MM.1S (cell line): ENCODE measurements around the gene KIAA0040.
A peak's percentile ranks its signal among the peaks of the same experiment; 100 is the strongest.

Experiments used
- DNase-seq: peaks from one replicate; pipeline ENCODE4 v3.0.0-alpha.2; 2015
- H2AFZ ChIP-seq: fragments of 300-600 bp; sonication (generic); 2 replicates; pipeline ENCODE4 v1.6.0; 2016; ENCODE audit warnings: antibody characterized with exemption, low read length
- H3F3A ChIP-seq: fragments of 300-600 bp; sonication (generic); 2 replicates; pipeline ENCODE4 v1.6.1; 2016; ENCODE audit warnings: mild to moderate bottlenecking, antibody characterized with exemption, low read length, moderate library complexity, mixed read lengths; ENCODE audit not compliant: insufficient read depth
- H3K27ac ChIP-seq: fragments of 300-600 bp; sonication (generic); 2 replicates; pipeline ENCODE4 v1.5.1; 2016; ENCODE audit warnings: mild to moderate bottlenecking, low read length
- H3K27me3 ChIP-seq: fragments of 300-600 bp; sonication (generic); replicated peaks from 2 replicates; pipeline ENCODE4 v1.6.0; 2016; ENCODE audit warnings: low read length; ENCODE audit not compliant: insufficient read depth
- H3K36me3 ChIP-seq: fragments of 300-600 bp; sonication (generic); replicated peaks from 2 replicates; pipeline ENCODE4 v1.6.1; 2016; ENCODE audit warnings: mild to moderate bottlenecking, low read length, mixed read lengths; ENCODE audit not compliant: insufficient read depth
- H3K4me1 ChIP-seq: fragments of 300-600 bp; sonication (generic); 2 replicates; pipeline ENCODE4 v1.6.1; 2016; ENCODE audit warnings: low read length, mixed read lengths
- H3K4me2 ChIP-seq: fragments of 300-600 bp; sonication (generic); 2 replicates; pipeline ENCODE4 v1.6.0; 2016; ENCODE audit warnings: low read depth, low read length
- H3K4me3 ChIP-seq: fragments of 300-600 bp; sonication (generic); 2 replicates; pipeline ENCODE4 v1.5.1; 2016; ENCODE audit warnings: low read length, mixed read lengths
- H3K79me2 ChIP-seq: fragments of 300-600 bp; sonication (generic); 2 replicates; pipeline ENCODE4 v1.6.1; 2016; ENCODE audit warnings: mixed run types, low read length, mixed read lengths
- H3K9ac ChIP-seq: fragments of 300-600 bp; sonication (generic); 2 replicates; pipeline ENCODE4 v1.6.1; 2016; ENCODE audit warnings: low read length, mixed read lengths
- H3K9me2 ChIP-seq: fragments of 300-600 bp; sonication (generic); replicated peaks from 2 replicates; pipeline ENCODE4 v1.6.1; 2016; ENCODE audit warnings: mild to moderate bottlenecking, low read length, mixed read lengths; ENCODE audit not compliant: insufficient read depth
- H3K9me3 ChIP-seq: fragments of 300-600 bp; sonication (generic); replicated peaks from 2 replicates; pipeline ENCODE4 v1.6.1; 2016; ENCODE audit warnings: mild to moderate bottlenecking, low read length, mixed read lengths; ENCODE audit not compliant: insufficient read depth
- H4K20me1 ChIP-seq: fragments of 300-600 bp; sonication (generic); 2 replicates; pipeline ENCODE4 v1.6.1; 2016; ENCODE audit warnings: mild to moderate bottlenecking, low read length, moderate library complexity, mixed read lengths; ENCODE audit not compliant: insufficient read depth
- EZH2 ChIP-seq: fragments of 300-600 bp; sonication (generic); optimal IDR thresholded peaks from 2 replicates; pipeline ENCODE3; 2017; ENCODE audit warnings: low read depth, mild to moderate bottlenecking, antibody characterized with exemption, low read length, mixed read lengths
- EZH2phosphoT487 ChIP-seq: fragments of 300-600 bp; sonication (generic); IDR thresholded peaks from 2 replicates; pipeline ENCODE4 v1.6.1; 2018; ENCODE audit warnings: antibody characterized with exemption, low read length
- TF ChIP-seq, protein P1 (sequence below): fragments of 300-600 bp; sonication (generic); IDR thresholded peaks from 2 replicates; pipeline ENCODE4 v1.5.1; 2016; ENCODE audit warnings: antibody characterized with exemption, low read length, mixed read lengths

Gene KIAA0040

GRCh38 chr1:175178056-175178455 lies 14.5 kb downstream of the KIAA0040 start:
- Histone ChIP-seq H3K4me2 (no peak overlapping the region), H3K4me1 (peaks cover 16% of the 10 kb centered on the region), H3K79me2 (peaks cover 93% of the 10 kb centered on the region), H3F3A (peaks cover 4% of the 10 kb centered on the region; the same call in 1 of the 2 replicates), H2AFZ (no peak overlapping the region), H4K20me1 (peaks cover 3% of the 10 kb centered on the region; the same call in 1 of the 2 replicates), H3K9me3 (no peaks in the 10 kb centered on the region), H3K9me2 (no peaks in the 10 kb centered on the region), H3K27ac (no peak overlapping the region), H3K9ac (no peak overlapping the region), H3K4me3 (no peak overlapping the region), H3K36me3 (peaks cover 19% of the 10 kb centered on the region; the same call in 1 of the 2 replicates), H3K27me3 (no peaks in the 10 kb centered on the region)
- DNase-seq: no peak
- TF ChIP-seq EZH2 (no peak), EZH2phosphoT487 (no peak)
- TF ChIP-seq, protein P1, sequence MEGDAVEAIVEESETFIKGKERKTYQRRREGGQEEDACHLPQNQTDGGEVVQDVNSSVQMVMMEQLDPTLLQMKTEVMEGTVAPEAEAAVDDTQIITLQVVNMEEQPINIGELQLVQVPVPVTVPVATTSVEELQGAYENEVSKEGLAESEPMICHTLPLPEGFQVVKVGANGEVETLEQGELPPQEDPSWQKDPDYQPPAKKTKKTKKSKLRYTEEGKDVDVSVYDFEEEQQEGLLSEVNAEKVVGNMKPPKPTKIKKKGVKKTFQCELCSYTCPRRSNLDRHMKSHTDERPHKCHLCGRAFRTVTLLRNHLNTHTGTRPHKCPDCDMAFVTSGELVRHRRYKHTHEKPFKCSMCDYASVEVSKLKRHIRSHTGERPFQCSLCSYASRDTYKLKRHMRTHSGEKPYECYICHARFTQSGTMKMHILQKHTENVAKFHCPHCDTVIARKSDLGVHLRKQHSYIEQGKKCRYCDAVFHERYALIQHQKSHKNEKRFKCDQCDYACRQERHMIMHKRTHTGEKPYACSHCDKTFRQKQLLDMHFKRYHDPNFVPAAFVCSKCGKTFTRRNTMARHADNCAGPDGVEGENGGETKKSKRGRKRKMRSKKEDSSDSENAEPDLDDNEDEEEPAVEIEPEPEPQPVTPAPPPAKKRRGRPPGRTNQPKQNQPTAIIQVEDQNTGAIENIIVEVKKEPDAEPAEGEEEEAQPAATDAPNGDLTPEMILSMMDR: no peak

GRCh38 chr1:175176246-175176645 lies 16.3 kb downstream of the KIAA0040 start:
- TF ChIP-seq, protein P1: no peak
- TF ChIP-seq EZH2phosphoT487 (no peak), EZH2 (no peak)
- H3K9me2 ChIP-seq: no peaks in the 10 kb centered on the region
- H3K9me3 ChIP-seq: no peaks in the 10 kb centered on the region
- no peak overlapping the region for H3K4me2 ChIP-seq
- no peak overlapping the region for H3K9ac ChIP-seq
- H3K36me3 ChIP-seq: peaks cover 19% of the 10 kb centered on the region; the same call in 1 of the 2 replicates
- H3K4me3 ChIP-seq: no peak overlapping the region
- no peak overlapping the region for H2AFZ ChIP-seq
- DNase-seq: no peak
- H4K20me1 ChIP-seq: 0 out of 2 replicates have a peak, but pooled peaks cover 3% of the 10 kb centered on the region
- H3F3A ChIP-seq: peaks cover 4% of the 10 kb centered on the region; the same call in 1 of the 2 replicates
- peaks cover 93% of the 10 kb centered on the region for H3K79me2 ChIP-seq
- H3K27me3 ChIP-seq: no peaks in the 10 kb centered on the region
- peaks cover 16% of the 10 kb centered on the region for H3K4me1 ChIP-seq
- no peak overlapping the region for H3K27ac ChIP-seq

- Histone ChIP-seq H3K36me3 (peaks cover 19% of the 10 kb centered on the region; the same call in 1 of the 2 replicates), H3K27ac (peak overlapping the region; percentile 54), H3K9ac (peak overlapping the region; percentile 10; the same call in 1 of the 2 replicates), H3K4me1 (peaks cover 16% of the 10 kb centered on the region), H3K9me2 (no peaks in the 10 kb centered on the region), H3K4me3 (no peak overlapping the region), H4K20me1 (0 out of 2 replicates have a peak, but pooled peaks cover 3% of the 10 kb centered on the region), H3K79me2 (peaks cover 93% of the 10 kb centered on the region), H3K4me2 (peak overlapping the region; percentile 20), H3K27me3 (no peaks in the 10 kb centered on the region), H3K9me3 (no peaks in the 10 kb centered on the region), H2AFZ (no peak overlapping the region), H3F3A (peaks cover 4% of the 10 kb centered on the region; the same call in 1 of the 2 replicates)
- TF ChIP-seq, protein P1: no peak
- no peak for TF ChIP-seq EZH2phosphoT487
- TF ChIP-seq EZH2: no peak
- peak; percentile 60 for DNase-seq
These were observed 18.1 kb downstream of the KIAA0040 start for GRCh38 chr1:175174309-175175102.
